Measurements from ENCODE around the gene OR4C3. TPM values are rescaled to one million over a fixed set of nuclear protein-coding genes. Genes with fewer than 3 reads are reported as not detected.
"Not testable (repeated sequence)": the region's sequence is repeated elsewhere in the genome, so short reads cannot be mapped to it uniquely, and the experiment has no call there.

The OR4C3 gene
- not detected for total RNA-seq
- polyA plus RNA-seq = not detected
- long read RNA-seq, donor 1 = 0 reads
- long read RNA-seq, donor 2 = 0 reads
- long read RNA-seq, donor 3 = 0 reads
- long read RNA-seq, donor 4 = 0 reads
- long read RNA-seq, donor 5 = 0 reads
- long read RNA-seq, donor 6 = 0 reads
- long read RNA-seq, donor 7 = 0 reads
- long read RNA-seq, donor 8 = 0 reads
- long read RNA-seq, donor 9 = 0 reads
- long read RNA-seq, donor 10 = 0 reads

- H3K27ac ChIP-seq; H3K27me3 ChIP-seq; intact Hi-C loops (cut with DNase I; ENCODE audit: low total_unique reads); H3K4me1 ChIP-seq; DNase-seq; H3K36me3 ChIP-seq; H3K9me3 ChIP-seq; H3K4me3 ChIP-seq: not testable (repeated sequence)
Measured at GRCh38 chr11:48324620-48325019, at the start of gene OR4C3. Gene OR4C3, plus strand, starts transcription at chr11:48324920. Its CDS starts 102 bp downstream, at chr11:48325022.

GRCh38 chr11:48305923-48306322 lies 18.8 kb upstream of the OR4C3 start, which contains the start of gene OR4S1:
Gene OR4S1, plus strand, starts transcription at chr11:48306223. Its CDS starts 0 bp downstream, at chr11:48306223.
- TF ChIP-seq CTCF (IDR thresholded peaks at IDR 0.05) (no peak), POLR2AphosphoS5 (IDR thresholded peaks at IDR 0.05) (no peak), EP300 (IDR thresholded peaks at IDR 0.05) (no peak), POLR2A (IDR thresholded peaks at IDR 0.05) (no peak)
- no peak within 1 kb of the TSS for H3K27ac ChIP-seq
- 57 to 81% (median 67%) methylated on average over 1 of the region's 1 CpG for WGBS, 5 donors
- intact Hi-C loops (cut with DNase I; ENCODE audit: low total_unique reads) = no loop called here
- no peak for DNase-seq
- peaks cover 0 to under 1% (median 0%) of the 10 kb centered on the region in 4 donors for H3K9me3 ChIP-seq
- no peak within 1 kb of the TSS for H3K4me3 ChIP-seq
- no peaks in the 10 kb centered on the region for H3K27me3 ChIP-seq
- H3K4me1 ChIP-seq = no peaks in the 10 kb centered on the region
- no peaks in the 10 kb centered on the region for H3K36me3 ChIP-seq

GRCh38 chr11:48307760-48308386 lies 16.8 kb upstream of the OR4C3 start:
- peak; percentile 40 to 70 for DNase-seq
- 20 to 28% (median 21%) methylated on average over 5 of the region's 5 CpGs for WGBS, 5 donors
- Histone ChIP-seq H3K27me3 (no peaks in the 10 kb centered on the region), H3K9me3 (peaks cover 0 to 7% (median 0%) of the 10 kb centered on the region in 4 donors), H3K36me3 (no peaks in the 10 kb centered on the region), H3K4me1 (no peaks in the 10 kb centered on the region), H3K4me3 (no peak overlapping the region), H3K27ac (no peak overlapping the region)
- TF ChIP-seq POLR2A (IDR thresholded peaks at IDR 0.05) = no peak
- no peak for TF ChIP-seq POLR2AphosphoS5 (IDR thresholded peaks at IDR 0.05)
- no peak for TF ChIP-seq EP300 (IDR thresholded peaks at IDR 0.05)
- TF ChIP-seq CTCF (IDR thresholded peaks at IDR 0.05) = peak in 5 of 7 experiments; percentile 37 to 72 (median 48)
- intact Hi-C loops (cut with DNase I; ENCODE audit: low total_unique reads) = no loop called here

GRCh38 chr11:48313590-48313989 lies 11.1 kb upstream of the OR4C3 start:
- H3K27ac ChIP-seq; H3K27me3 ChIP-seq; H3K4me1 ChIP-seq; H3K36me3 ChIP-seq; DNase-seq; H3K4me3 ChIP-seq; intact Hi-C loops (cut with DNase I; ENCODE audit: low total_unique reads): not testable (repeated sequence)
- 27 to 78% (median 71%) methylated on average over 2 of the region's 2 CpGs for WGBS, 5 donors
- peaks cover 0 to 12% (median 4%) of the 10 kb centered on the region in 4 donors for H3K9me3 ChIP-seq

- H3K36me3 ChIP-seq; H3K27me3 ChIP-seq; DNase-seq; H3K4me3 ChIP-seq; intact Hi-C loops (cut with DNase I; ENCODE audit: low total_unique reads); H3K9me3 ChIP-seq; H3K27ac ChIP-seq; H3K4me1 ChIP-seq: not testable (repeated sequence)
- 76 to 83% (median 76%) methylated on average over 2 of the region's 2 CpGs for WGBS, 5 donors
Measured at GRCh38 chr11:48319813-48320212, 4.9 kb upstream of the OR4C3 start.

GRCh38 chr11:48341466-48341865 lies 16.7 kb downstream of the OR4C3 start:
- Histone ChIP-seq H3K27me3 (no peaks in the 10 kb centered on the region), H3K27ac (no peak overlapping the region), H3K36me3 (no peaks in the 10 kb centered on the region), H3K4me1 (no peaks in the 10 kb centered on the region), H3K9me3 (peaks cover 0 to 10% (median 6%) of the 10 kb centered on the region in 4 donors), H3K4me3 (no peak overlapping the region)
- WGBS, 5 donors = 38 to 48% (median 42%) methylated on average over 2 of the region's 2 CpGs
- intact Hi-C loops (cut with DNase I; ENCODE audit: low total_unique reads) = no loop called here
- DNase-seq = no peak
- no peak for TF ChIP-seq POLR2AphosphoS5 (IDR thresholded peaks at IDR 0.05)
- no peak for TF ChIP-seq POLR2A (IDR thresholded peaks at IDR 0.05)
- no peak for TF ChIP-seq EP300 (IDR thresholded peaks at IDR 0.05)
- TF ChIP-seq CTCF (IDR thresholded peaks at IDR 0.05) = no peak

GRCh38 chr11:48342505-48342904 lies 17.8 kb downstream of the OR4C3 start:
- H3K27me3 ChIP-seq; H3K4me1 ChIP-seq; H3K36me3 ChIP-seq; DNase-seq; H3K27ac ChIP-seq; intact Hi-C loops (cut with DNase I; ENCODE audit: low total_unique reads); H3K4me3 ChIP-seq: not testable (repeated sequence)
- peaks cover 0 to 14% (median 6%) of the 10 kb centered on the region in 4 donors for H3K9me3 ChIP-seq
- 54 to 65% (median 57%) methylated on average over 2 of the region's 2 CpGs for WGBS, 5 donors

GRCh38 chr11:48346286-48346685 lies 21.6 kb downstream of the OR4C3 start:
- intact Hi-C loops (cut with DNase I; ENCODE audit: low total_unique reads); DNase-seq; H3K4me3 ChIP-seq; H3K27me3 ChIP-seq; H3K4me1 ChIP-seq; H3K27ac ChIP-seq; H3K36me3 ChIP-seq: not testable (repeated sequence)
- peaks cover 0 to 14% (median 9%) of the 10 kb centered on the region in 4 donors for H3K9me3 ChIP-seq
- 71 to 80% (median 78%) methylated on average over 4 to 5 of the region's 5 CpGs for WGBS, 5 donors
